AG04449 (cell line): Measurements from ENCODE around the gene CD68.

Experiments
- CTCF ChIA-PET: fragments of 350-600 bp; formaldehyde crosslinking; extraction: SDS; loops from one replicate; lab custom pipeline; 2021; ENCODE audit warnings: antibody characterized with exemption; lab: Yijun Ruan, JAX
- POLR2A ChIA-PET: fragments of 400-600, 350-600 bp; formaldehyde crosslinking; extraction: SDS; loops from one replicate; lab custom pipeline; 2020; ENCODE audit warnings: antibody characterized with exemption, inconsistent platforms; lab: Yijun Ruan, JAX
- DNase-seq: peaks from one replicate; pipeline ENCODE4 v3.0.0-alpha.2; 2010; ENCODE audit warnings: low read depth, low spot score
- H3K4me3 ChIP-seq: 2 replicates; pipeline ENCODE4 v1.5.1; 2011; ENCODE audit warnings: low read depth, mild to moderate bottlenecking, control low read depth, low read length
- CTCF ChIP-seq: IDR thresholded peaks from one replicate; pipeline ENCODE4 v1.5.1; 2011; ENCODE audit warnings: mild to moderate bottlenecking, moderate library complexity, low read length, control low read depth, inconsistent platforms; ENCODE audit not compliant: insufficient read depth; ENCODE audit errors: missing control alignments

CD68 gene

GRCh38 chr17:7580604-7581575 lies 1.5 kb downstream of the CD68 start:
- TF ChIP-seq CTCF, result no peak
- ChIA-PET CTCF (interaction anchor here (1.6 to 6.6 kb wide), 4 partner anchors 8 to 107 kb away, joined by 4 to 37 read pairs (median 8); partner anchors contain the start of genes SOX15, TP53 and WRAP53), POLR2A (interaction anchor here (0.6 to 4.1 kb wide), 5 partner anchors 8 to 106 kb away, joined by 3 to 31 read pairs (median 7); partner anchors contain the start of genes POLR2A, SOX15 and TP53)
- no peak overlapping the region for H3K4me3 ChIP-seq
- DNase-seq, result no peak

- ChIA-PET POLR2A (interaction anchor here (0.7 to 3.6 kb wide), 6 partner anchors 9 to 104 kb away, joined by 3 to 45 read pairs (median 6); partner anchors contain the start of genes POLR2A, TP53 and WRAP53), CTCF (interaction anchor here (1.0 to 5.1 kb wide), 4 partner anchors 22 to 302 kb away, joined by 3 to 57 read pairs (median 19); partner anchors contain the start of genes SENP3, TP53 and WRAP53)
- peak overlapping the region; percentile 81 for H3K4me3 ChIP-seq
- TF ChIP-seq CTCF, result no peak
- DNase-seq, result no peak
Observed at GRCh38 chr17:7582396-7583252, 3.2 kb downstream of the CD68 start.

GRCh38 chr17:7583253-7584109 lies 4.0 kb downstream of the CD68 start, which contains the start of gene MPDU1:
TSS of gene MPDU1 (plus strand) at chr17:7583852. CDS start at chr17:7583863, 11 bp downstream.
- CTCF ChIA-PET, result interaction anchor here (1.0 to 5.1 kb wide), 4 partner anchors 23 to 303 kb away, joined by 3 to 57 read pairs (median 19); partner anchors contain the start of genes SENP3, TP53 and WRAP53
- DNase-seq, result peak; percentile 73
- POLR2A ChIA-PET, result interaction anchor here (0.6 to 3.6 kb wide), 6 partner anchors 9 to 103 kb away, joined by 4 to 45 read pairs (median 6); partner anchors contain the start of genes POLR2A, TP53 and WRAP53
- H3K4me3 ChIP-seq, result peak within 1 kb of the TSS; percentile 81
- TF ChIP-seq CTCF, result no peak

- peak; percentile 12 for TF ChIP-seq CTCF
- ChIA-PET CTCF (interaction anchor here (0.9 to 5.1 kb wide), 8 partner anchors 11 to 101 kb away, joined by 3 to 57 read pairs (median 4); partner anchors contain the start of genes SENP3, TP53 and WRAP53), POLR2A (interaction anchor here (0.6 to 4.4 kb wide), 10 partner anchors 8 to 236 kb away, joined by 3 to 31 read pairs (median 4); partner anchors contain the start of genes CD68, FXR2, POLR2A and SAT2)
- H3K4me3 ChIP-seq, result no peak overlapping the region
- DNase-seq, result no peak
Observed at GRCh38 chr17:7586673-7587419, 7.4 kb downstream of the CD68 start.
